HG03175 (cell line): Measurements from ENCODE around the gene PPP1R26.
"Not testable (repeated sequence)": the region's sequence is repeated elsewhere in the genome, so short reads cannot be mapped to it uniquely, and the experiment has no call there.

Experiments used
- ATAC-seq: cut with Tn5 transposase; IDR thresholded peaks from one replicate; pipeline ENCODE4 v1.9.1; 2021; ENCODE audit warnings: mild to moderate bottlenecking, moderate library complexity; ENCODE audit not compliant: unreplicated experiment

Gene PPP1R26, protein sequence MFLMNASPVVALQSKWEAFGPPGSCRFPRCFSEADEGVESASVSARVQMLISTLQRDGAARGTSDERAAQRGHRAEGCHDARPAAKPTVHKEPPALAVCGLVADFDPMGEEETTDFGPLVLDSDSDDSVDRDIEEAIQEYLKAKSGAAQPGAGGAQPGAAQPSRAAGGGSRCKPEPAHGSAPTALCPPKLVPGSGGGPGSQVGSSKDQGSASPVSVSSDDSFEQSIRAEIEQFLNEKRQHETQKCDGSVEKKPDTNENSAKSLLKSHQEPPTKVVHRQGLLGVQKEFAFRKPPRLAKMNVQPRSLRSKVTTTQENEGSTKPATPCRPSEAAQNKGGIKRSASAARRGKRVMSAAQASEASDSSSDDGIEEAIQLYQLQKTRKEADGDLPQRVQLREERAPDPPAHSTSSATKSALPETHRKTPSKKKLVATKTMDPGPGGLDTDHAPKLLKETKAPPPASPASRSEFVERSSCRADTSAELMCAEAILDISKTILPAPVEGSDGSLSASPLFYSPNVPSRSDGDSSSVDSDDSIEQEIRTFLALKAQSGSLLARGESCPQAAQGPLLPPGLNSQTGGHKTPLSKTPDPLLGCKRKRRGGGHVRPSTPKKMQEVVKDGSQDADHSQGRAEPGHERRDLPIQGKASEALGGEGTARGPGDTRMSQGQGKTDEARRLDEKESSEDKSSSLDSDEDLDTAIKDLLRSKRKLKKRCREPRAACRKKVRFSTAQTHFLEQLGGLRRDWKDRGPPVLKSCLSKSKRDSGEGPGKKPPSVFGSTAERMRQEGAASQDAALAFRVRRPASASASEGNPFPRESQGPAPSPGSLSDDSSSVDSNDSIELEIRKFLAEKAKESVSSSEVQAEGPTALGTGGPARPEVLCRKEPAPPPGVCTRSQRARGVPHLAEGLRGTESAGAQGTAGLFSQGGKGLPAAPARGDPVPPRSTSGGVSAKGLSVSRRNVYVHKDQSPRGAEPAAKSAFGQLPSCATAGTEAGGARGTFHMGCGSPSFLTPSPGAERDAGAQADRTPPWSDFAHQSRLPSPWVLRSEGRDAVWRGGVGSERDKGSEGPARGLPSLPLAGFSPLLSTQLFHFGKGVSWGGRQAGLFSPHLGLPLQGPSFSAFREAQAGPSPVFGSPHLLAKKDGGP (N-terminal part only)

DNA sequence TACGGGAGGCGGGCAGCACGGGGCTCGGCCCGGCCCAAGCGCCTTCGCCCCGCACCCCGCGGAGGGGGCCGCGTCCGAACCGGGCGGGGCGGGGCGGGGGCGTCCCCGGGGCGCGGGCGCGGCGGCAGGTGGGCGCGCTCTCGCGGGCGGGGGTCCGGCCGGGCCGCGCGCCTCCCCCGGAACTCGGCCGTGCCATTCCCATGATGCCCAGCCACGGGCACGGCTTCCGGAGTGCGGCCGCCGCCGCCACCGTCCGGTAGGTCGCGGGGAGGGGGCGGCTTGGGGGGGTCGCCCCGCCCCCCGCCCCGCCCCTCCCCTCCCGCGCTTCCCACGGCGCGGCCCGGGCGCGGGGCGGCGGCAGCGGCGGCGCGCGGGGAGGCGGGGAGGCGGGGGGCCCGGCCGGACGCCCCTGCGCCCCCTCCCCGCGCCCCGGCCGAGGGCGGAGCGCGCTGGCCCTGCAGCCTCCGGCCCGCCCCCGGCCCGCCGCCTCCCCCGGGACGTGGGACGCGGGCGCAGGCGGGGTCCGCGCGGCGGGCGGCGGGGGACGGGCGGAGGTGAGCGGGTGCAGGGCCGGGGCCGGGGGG, at the start of gene PPP1R26:
Gene PPP1R26, plus strand, starts transcription at position 314 of the 584 bp plus-strand sequence. CDS start 4,729 bp downstream, outside the sequence.
- no peak for ATAC-seq

DNA sequence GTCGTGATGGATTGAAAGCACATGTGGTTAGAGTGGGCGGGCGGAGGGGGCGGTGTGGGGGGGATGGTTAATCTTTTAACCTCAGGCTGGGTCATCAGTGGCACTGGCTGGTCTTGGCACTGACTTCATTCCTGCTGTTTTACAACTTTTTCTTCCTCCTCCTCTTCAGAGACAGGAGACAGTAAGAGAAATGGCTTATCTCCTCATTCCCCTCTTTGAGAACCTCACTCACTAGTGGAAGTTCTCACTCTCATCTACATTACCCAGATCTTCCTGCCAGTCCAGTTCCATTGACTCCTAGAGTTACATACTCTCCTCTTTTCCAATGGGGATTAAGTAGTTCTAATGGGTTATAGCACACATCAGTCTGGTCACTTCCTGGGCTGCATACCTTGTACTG, 42.3 kb upstream of the PPP1R26 start:
- ATAC-seq = no peak

DNA sequence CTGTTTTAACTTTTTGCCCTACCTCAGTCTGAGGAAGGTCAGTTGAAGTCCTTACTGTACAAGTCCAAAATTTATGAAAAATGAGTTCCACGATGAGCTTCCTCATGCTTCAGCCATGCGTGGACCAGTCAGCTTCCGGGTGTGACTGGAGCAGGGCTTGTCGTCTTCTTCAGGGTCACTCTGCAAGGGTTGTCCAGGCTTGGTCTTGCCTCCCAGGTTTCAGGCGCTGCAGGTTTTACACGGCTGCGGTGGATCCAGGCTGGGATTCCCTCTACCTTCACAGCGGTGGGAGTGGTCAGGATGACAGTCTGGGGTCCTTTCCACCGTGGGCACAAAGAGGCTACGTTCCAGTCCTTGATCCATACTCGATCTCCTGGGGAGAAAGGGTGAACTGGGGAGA, 41.9 kb upstream of the PPP1R26 start:
- not testable (repeated sequence) for ATAC-seq

DNA sequence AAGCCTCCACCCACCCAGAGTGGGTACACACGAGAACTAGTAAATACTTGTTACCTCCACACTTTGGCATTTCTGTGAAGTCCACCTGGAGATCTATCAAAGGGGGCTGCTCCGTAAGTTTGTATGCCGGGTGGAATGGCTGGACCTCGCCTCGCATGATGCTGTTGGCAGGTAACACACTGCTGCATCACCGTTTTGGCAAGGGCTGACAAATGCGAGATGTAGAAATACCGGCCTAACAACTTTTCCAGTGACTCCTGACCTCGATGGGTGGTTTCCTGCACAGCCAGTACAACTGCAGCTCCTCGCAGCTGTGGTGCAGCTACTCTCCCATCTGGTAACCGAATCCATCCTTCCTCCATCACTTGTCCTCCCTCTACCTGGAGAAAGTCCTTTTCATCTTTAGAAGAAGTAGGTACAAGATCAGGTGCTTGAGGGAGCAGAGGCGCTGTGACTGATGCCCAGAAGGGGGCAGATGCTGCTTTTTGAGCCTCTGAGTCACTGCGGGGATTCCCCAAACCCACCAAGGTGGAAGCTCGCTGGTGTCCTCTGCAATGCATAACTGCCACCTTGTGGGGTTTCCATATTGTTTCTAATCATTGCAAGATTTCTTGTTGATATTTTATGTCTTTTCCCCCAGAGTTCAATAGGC, 40.9 kb upstream of the PPP1R26 start:
- ATAC-seq = not testable (repeated sequence)

DNA sequence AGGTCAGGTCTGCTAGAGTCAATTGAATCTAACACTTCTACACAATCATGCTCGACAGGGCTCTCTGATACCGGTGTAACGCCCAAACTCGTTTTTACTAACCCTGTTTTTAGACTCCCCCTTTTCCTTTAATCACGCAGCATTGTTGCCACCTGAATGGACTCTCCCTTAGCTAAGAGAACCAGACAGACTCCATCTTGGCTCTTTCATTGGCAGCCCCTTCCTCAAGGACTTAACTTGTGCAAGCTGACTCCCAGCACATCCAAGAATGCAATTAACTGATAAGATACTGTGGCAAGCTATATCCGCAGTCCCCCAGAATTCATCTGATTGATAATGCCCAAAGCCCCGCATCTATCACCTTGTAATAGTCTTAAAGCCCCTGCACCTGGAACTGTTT, 40.1 kb upstream of the PPP1R26 start:
- not testable (repeated sequence) for ATAC-seq

DNA sequence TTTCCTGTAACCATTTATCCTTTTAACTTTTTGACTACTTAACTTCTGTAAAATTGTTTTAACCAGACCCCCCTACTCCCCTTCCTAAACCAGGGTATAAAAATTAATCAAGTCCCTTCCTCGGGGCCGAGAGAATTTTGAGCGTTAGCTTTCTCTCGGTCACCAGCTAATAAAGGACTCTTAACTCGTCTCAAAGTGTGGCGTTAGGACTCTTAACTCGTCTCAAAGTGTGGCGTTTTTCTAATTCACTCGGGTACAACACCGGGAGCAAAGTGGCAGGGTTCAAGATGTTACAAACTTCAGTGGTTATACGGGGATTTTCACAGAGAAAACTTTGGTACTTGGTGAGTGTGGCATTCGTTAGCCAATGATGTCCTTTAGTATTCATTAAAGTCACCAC, 39.7 kb upstream of the PPP1R26 start:
- ATAC-seq = no peak

DNA sequence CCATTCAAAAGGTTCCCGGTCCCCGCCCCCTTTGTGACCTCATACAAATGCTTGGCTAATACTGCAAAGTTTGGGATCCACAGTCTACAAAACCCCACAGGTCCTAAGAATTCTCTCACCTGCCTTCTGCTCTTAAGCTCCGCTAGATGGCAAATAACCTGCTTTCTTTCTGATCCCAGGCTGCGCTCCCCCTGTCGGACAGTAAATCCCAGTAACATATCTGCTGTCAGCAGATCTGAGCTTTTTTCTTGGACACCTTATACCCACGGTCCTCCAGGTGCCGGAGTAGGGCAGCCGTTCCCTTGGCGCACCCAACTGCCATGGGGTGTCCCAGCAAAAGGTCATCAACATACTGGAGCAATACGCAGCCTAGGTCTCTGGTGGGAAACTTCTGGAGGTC, 39.0 kb upstream of the PPP1R26 start:
- ATAC-seq = no peak

DNA sequence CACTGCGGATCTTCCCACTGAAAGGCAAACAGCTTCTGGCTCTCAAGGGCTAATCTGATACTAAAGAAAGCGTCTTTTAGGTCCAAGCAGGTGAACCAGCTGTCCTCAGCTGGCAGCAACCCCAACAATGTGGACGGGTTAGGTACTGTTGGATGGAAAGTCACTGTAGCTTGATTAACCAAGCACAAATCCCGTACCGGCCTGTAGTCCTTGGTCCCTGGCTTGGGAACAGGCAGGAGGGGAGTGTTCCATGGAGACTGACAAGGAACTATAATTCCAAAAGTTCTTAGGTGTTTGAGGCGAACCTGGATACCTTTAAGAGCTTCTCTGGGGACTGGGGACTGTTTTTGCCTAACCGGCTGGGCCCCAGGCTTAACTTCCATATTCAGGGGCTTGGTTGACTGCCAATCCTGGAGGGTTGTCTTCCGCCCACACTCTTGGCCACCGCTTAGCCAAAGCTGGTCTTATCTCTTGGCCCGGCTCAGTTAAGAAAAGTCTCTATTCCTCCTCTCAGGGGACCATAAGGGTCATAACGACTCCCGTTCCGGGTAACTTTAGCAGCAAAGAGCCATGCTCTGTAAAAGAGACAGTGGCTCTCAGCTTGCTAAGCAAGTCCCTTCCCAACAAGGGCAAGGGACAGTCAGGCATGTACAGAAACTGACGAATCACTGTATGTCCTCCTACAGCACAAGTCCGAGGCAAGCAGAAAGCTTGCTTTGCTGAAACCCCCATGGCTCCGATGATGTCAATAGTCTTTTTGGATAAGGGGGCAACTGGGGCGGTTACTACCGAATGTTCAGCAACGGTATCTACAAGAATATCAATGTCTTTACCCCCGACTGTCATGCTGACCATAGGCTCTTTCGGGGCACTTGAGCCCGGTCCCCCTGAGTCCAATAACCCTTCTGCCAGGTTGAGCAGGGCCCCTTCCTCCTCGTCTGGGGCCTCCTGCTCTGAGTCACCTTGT, 38.2 kb upstream of the PPP1R26 start:
- not testable (repeated sequence) for ATAC-seq

DNA sequence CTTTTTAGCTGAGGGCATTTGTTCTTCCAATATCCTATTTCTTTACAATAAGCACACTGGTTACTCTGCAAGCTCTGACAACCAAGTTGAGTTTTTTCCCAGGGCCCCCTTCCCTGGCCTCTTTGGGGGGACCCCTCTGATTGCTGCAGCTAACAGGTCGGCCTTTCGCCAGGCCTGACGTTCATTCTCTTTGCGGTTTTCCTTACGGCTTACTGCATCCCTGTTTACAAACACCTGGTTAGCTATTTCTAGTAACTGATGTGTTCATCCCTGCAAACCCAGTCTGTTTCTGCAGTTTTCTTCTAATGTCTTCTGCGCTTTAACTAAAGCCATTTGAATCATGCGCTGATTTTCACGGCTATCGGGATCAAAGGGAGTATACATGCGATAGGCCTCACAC, 37.5 kb upstream of the PPP1R26 start:
- no peak for ATAC-seq

DNA sequence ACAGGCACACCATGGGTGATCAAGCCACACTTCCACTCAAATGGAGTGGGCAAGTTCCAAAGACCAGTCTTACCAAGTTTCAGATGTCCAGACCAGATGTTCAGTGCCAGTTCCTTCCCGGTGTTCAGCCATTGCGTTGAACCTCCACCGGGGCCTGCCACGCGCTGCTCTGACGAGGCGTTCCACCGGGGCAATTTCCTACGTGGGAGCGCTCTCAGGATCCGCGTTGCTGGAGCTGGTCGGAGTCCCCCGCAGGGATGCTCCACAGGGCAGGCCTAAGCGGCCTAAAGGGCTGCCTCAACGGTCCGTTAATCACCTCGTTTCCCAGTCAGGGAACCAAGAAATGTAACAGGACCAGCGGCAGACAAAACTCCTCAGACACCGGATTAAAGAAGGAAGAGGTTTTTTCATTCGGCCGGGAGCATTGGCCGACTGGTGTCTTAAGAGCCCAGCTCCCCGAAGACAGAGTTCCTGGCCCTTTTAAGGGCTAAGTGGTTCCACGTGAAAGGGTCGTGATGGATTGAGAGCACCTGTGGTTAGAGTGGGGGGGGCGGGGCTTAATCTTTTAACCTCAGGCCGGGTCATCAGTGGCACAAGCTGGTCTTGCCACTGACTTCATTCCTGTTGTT, 35.7 kb upstream of the PPP1R26 start:
- ATAC-seq = no peak

DNA sequence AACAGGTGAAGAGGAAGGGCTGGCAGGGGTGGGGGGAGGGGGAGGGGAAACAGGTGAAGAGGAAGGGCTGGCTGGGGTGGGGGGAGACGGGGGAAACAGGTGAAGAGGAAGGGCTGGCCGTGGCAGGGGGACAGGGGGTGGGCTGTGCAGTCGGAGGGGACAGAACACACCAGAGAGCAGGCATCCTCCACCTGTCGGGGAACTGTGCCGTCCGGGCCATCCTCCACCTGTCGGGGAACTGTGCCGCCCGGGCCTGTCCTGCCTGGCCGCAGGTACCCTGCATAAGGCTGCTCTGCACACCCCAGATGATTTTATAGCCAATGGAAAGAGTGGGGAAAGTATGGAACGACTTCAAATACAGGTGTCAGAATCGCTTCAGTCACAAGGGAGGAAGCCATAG, 32.5 kb upstream of the PPP1R26 start:
- no peak for ATAC-seq

DNA sequence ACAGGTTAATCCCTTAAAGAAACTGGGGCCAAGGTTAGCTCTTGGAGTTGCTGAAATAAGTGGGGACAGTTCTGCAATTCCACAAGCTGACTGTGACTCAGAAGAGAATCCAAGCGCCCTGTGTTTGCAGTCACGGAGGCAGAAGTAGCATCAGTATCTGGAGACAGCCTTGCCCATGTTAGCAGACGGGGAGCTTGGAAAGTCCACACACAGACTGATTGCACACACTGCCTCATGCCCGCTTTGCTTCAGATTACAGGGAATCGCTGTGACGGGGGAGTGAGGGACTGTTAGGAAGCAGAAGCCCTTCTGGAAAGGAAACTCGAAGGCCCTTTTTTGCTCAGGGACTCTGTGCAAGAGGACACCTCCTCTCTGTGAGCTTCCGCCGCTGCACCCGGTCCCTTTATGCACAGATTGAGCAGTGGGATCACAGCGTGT, 30.9 kb upstream of the PPP1R26 start:
- no peak for ATAC-seq

DNA sequence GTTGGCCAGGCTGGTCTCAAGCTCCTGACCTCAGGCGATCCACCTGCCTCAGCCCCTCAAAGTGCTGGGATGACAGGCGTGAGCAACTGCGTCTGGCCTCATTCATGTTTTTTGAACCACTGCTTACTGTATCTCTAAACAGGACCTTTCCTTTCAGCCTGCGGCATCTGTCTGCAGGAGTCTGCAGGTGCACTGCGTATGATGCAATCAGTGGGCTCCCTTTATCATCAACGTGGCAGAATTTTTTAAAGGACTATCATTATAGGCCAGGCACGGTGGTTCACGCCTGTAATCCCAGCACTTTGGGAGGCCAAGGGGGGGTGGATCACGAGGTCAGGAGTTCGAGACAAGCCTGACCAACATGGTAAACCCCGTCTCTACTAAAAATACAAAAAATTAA, 30.1 kb upstream of the PPP1R26 start:
- ATAC-seq = not testable (repeated sequence)

DNA sequence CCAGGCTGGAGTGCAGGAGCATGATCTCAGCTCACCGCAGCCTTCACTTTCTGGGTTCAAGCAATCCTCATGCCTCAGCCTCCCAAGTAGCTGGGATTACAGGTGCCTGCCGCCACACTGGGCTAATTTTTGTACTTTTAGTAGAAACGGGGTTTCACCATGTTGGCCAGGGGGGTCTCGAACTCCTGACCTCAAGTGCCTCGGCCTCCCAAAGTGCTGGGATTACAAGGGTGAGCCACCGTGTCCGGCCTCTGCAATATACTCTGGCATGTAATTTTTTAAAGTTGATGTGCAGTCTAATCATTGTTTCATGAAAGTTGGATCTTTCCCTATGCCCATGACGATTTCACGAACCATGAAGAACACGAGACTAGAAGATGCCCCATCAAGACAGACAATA, 28.6 kb upstream of the PPP1R26 start:
- no peak for ATAC-seq

DNA sequence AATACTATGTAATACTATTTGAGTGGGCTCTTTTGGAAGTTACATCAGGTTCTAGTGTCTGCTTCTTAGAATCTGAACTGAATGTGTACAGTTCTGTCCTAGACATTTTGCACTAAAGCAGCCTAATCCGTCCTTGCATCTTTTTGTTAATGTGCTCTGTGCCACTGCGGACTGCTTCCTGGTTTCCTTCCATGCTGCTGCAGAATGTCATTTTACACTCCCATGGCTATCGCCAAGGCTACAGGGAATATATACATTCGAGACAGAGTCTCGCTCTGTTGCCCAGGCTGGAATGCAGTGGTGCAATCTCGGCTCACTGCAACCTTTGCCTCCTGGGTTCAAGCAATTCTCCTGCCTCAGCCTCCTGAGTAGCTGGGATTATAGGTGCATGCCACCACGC, 27.7 kb upstream of the PPP1R26 start:
- ATAC-seq = not testable (repeated sequence)

DNA sequence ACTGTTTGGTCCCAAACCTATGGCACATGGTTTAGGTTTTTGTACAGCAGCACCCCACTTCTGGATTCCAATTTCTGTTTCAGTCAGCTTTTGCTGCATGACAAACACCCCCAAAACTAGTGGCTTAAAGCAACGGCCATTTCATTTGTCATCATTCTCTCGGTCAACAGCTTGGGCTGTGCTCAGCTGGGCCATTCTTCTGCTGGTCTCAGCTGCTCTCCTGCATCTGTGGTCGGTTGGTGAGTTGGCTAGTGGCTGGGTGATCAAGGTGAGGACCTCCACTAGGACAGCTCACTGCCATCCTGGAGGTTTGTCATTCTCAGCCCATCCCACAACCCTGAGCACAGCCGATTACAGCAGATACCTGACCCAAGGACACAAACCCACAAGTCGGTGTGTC, 24.8 kb upstream of the PPP1R26 start:
- ATAC-seq = no peak

DNA sequence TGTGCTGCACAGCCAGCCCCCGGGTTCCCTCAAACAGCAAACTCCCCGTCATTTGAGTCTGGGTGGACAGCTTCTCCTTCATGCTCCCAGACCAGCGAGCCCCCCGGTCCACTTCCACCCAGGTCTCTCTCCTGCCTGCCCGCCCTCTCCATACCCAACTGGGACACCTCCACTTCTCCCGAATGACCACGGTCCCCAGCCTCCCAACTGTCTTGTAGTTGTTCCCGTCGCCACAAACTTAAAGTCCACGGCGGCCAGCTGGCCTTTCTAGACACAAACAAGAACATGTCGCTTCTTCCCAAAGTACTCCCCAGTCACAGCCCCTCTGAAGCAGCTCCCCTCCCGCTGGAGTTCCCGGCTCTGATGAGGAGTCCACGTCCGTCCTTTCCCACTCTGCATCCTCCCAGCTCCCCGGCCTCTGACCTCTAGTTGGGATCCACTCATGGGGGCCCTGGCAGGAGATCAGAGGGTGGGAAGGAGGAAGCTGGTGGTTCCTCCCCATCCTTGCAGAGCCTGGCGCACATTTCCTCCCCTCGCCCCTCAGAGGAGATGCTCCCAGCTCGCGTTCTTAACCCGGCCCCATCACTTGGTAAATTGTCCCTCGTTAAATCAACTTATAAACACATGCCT, 24.1 kb upstream of the PPP1R26 start:
- ATAC-seq = no peak

DNA sequence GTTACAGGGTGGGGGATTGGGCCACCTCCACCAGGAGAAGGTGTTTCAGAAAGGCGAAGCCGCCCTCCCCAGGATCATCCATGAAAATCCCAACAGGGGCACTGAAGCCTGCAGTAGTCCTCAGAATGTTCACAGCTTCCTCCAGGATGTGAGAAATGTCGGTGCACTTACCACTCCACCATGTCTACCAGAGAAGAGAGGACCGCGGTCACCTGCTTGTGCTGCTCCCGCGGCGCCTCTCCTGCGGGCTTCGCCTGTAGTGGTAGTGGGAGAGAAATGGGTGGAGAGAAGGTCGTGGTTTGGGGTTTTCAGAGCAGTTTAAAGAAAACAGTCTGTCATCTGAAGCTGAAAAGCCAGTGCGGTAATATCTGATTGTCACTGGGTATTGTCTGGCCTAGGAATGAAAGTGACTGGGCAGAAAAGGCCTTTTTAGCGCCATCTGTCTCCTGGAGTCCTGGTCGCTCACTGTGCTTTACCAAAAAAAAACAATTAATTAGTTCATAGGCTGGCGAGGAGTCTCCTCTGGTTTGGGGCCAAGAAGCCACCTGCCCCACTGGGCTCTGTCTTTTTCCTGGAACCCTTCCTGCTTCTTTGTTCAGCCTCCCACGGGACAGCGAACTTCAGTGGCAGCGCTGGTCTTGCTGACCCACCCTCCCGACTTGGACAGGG, 23.0 kb upstream of the PPP1R26 start:
- ATAC-seq = no peak
